Ishikawa (cell line): ENCODE measurements around the gene CELSR1.

Experiments used
- CEBPB ChIP-seq: IDR thresholded peaks from 2 replicates; pipeline ENCODE4 v1.6.1; 2012
- CREB1 ChIP-seq: IDR thresholded peaks from 2 replicates; pipeline ENCODE4 v1.6.1; 2012; ENCODE audit warnings: low read depth
- EGR1 ChIP-seq: IDR thresholded peaks from 2 replicates; pipeline ENCODE4 v1.6.1; 2012
- EP300 ChIP-seq: IDR thresholded peaks from 2 replicates; pipeline ENCODE4 v1.6.1; 2012; ENCODE audit warnings: borderline replicate concordance
- FOXM1 ChIP-seq: IDR thresholded peaks from 2 replicates; pipeline ENCODE4 v1.6.1; 2012; ENCODE audit warnings: low read depth, borderline replicate concordance
- MAX ChIP-seq: IDR thresholded peaks from 2 replicates; pipeline ENCODE4 v1.6.1; 2012
- NFIC ChIP-seq: IDR thresholded peaks from 2 replicates; pipeline ENCODE4 v1.6.1; 2012
- RAD21 ChIP-seq: IDR thresholded peaks from 2 replicates; pipeline ENCODE4 v1.6.1; 2012; ENCODE audit warnings: low read depth
- REST ChIP-seq: IDR thresholded peaks from 2 replicates; pipeline ENCODE4 v1.6.1; 2012; ENCODE audit warnings: low read depth, mild to moderate bottlenecking
- TAF1 ChIP-seq: IDR thresholded peaks from 2 replicates; pipeline ENCODE4 v1.6.1; 2012; ENCODE audit warnings: low read depth, mild to moderate bottlenecking
- TCF12 ChIP-seq: IDR thresholded peaks from 2 replicates; pipeline ENCODE4 v1.6.1; 2012; ENCODE audit warnings: low read depth
- TEAD4 ChIP-seq: IDR thresholded peaks from 2 replicates; pipeline ENCODE4 v1.6.1; 2012
- USF1 ChIP-seq: IDR thresholded peaks from 2 replicates; pipeline ENCODE4 v1.6.1; 2012
- YY1 ChIP-seq: IDR thresholded peaks from 2 replicates; pipeline ENCODE4 v1.6.1; 2012; ENCODE audit warnings: low read depth
- ZBTB7A ChIP-seq: IDR thresholded peaks from 2 replicates; pipeline ENCODE4 v1.6.1; 2012; ENCODE audit warnings: low read depth

CELSR1 gene

GRCh38 chr22:46450931-46451561, 86.4 kb downstream of the CELSR1 start:
- 0 out of 2 replicates have a peak, but pooled peaks have one; percentile 8 for TF ChIP-seq YY1
- no peak for TF ChIP-seq CEBPB
- peak; percentile 92 for TF ChIP-seq FOXM1
- no peak for TF ChIP-seq TAF1
- TF ChIP-seq REST, result no peak
- peak; percentile 93 for TF ChIP-seq NFIC
- peak; percentile 100 for TF ChIP-seq ZBTB7A
- no peak for TF ChIP-seq USF1
- TF ChIP-seq MAX, result peak; percentile 61; the same call in 1 of the 2 replicates
- peak; percentile 88 for TF ChIP-seq TEAD4
- TF ChIP-seq RAD21, result peak; percentile 23
- peak; percentile 89 for TF ChIP-seq EGR1
- TF ChIP-seq TCF12, result peak; percentile 99
- peak; percentile 98 for TF ChIP-seq EP300
- no peak for TF ChIP-seq CREB1

DNA sequence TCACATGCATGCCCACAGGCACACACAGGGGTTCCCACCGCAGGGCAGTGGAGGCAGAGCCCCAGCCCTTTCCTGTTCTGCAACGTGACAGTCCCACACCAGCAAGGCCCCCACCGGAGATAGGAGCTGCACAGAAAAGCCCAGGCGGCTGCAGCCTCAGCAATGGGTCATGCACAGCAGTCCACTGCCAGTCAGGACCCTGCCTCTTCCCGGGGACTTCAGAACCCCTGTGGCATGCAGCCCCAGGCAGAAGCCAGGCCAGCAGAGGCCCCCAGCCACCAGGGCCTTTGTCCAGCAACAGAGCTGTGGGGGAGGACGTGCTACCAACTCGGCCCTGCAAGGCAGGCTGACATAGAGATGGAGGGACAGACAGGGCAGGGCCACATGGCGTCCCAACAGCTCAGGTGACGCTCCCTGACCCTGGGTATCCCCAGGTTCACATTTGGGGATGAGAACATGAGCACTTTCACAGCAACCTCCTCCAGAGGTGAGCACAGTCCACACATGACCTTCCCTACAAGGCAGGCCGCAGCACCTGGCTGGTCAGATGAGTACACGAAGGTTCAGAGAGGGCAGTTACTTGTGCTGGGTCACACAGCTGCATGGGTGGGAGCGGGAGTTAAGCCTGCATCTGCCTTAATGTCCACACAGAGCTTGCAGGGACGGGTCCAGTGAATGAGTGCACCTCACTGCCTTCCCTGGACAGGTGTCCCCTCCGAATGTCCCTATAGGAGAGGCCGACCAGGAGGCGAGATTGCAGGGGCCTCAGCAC, 87.3 kb downstream of the CELSR1 start:
- TF ChIP-seq CEBPB (no peak), YY1 (no peak), EP300 (no peak), TEAD4 (no peak), REST (no peak), MAX (0 out of 2 replicates have a peak, but pooled peaks have one; percentile 30), FOXM1 (no peak), TAF1 (no peak)

- TF ChIP-seq FOXM1 (no peak), REST (no peak), TAF1 (no peak), MAX (no peak), YY1 (no peak), NFIC (no peak)
These were observed 88.2 kb downstream of the CELSR1 start for GRCh38 chr22:46449116-46449691.

DNA sequence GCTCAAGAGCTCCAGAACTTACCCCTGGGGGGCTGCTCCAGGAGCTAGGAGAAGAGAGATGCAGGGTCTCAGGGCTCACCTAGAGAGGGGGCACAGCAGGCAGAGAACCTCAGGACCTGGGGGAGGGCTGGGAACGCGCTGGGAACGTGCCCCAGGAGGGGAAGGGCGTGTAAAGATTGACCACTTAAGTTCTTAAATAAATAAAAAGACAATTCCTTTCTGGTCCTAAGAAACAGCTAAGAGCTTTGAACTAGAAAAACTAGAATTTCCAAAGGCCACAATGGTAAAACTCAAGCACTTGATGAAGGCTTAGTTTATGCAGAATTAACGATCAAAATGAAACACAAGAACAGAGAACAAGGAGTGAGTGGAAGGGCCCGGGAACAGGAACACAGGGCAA, 89.1 kb downstream of the CELSR1 start:
- no peak for TF ChIP-seq CEBPB
- no peak for TF ChIP-seq REST
- no peak for TF ChIP-seq TCF12
- no peak for TF ChIP-seq CREB1
- no peak for TF ChIP-seq FOXM1
- no peak for TF ChIP-seq EGR1
- TF ChIP-seq YY1, result no peak
- TF ChIP-seq EP300, result peak; percentile 9; the same call in 1 of the 2 replicates
- TF ChIP-seq RAD21, result no peak
